ENCODE measurements around the gene SUN3. TPM values are rescaled to one million over a fixed set of nuclear protein-coding genes. Genes with fewer than 3 reads are reported as not detected.
A peak's percentile ranks its signal among the peaks of the same experiment; 100 is the strongest.

SUN3 gene
- total and polyA plus RNA-seq, 2 of the 13 experiments (the other 11 are each of a cell fraction or from before 2014, with no cell fraction given): not detected

GRCh38 chr7:47991741-47992311 is 37.1 kb downstream of the SUN3 start (continued):
- TF ChIP-seq ZNF616 (CRISPR knock-in tag; IDR thresholded peaks at IDR 0.05; ENCODE audit: low read depth) (no peak), RAD21 (CRISPR knock-in tag; IDR thresholded peaks at IDR 0.05) (peak; percentile 79), PAXIP1 (CRISPR knock-in tag; conservative IDR thresholded peaks at IDR 0.05) (peak; percentile 30; the same call in 1 of the 2 replicates), MEIS1 (CRISPR knock-in tag; IDR thresholded peaks at IDR 0.05; ENCODE audit: borderline replicate concordance) (no peak), MIER2 (CRISPR knock-in tag; IDR thresholded peaks at IDR 0.05) (no peak), ZNF317 (CRISPR knock-in tag; IDR thresholded peaks at IDR 0.05) (0 out of 2 replicates have a peak, but pooled peaks have one; percentile 26), SMYD3 (CRISPR knock-in tag; IDR thresholded peaks at IDR 0.05) (no peak), ZNF431 (CRISPR knock-in tag; IDR thresholded peaks at IDR 0.05; ENCODE audit: borderline replicate concordance, low read depth) (no peak), FOXK1 (CRISPR knock-in tag; IDR thresholded peaks at IDR 0.05; ENCODE audit: borderline replicate concordance, low read depth) (peak; percentile 39; the same call in 1 of the 2 replicates), SPEN (CRISPR knock-in tag; IDR thresholded peaks at IDR 0.05; ENCODE audit: low read depth) (no peak), ZNF607 (CRISPR knock-in tag; IDR thresholded peaks at IDR 0.05; ENCODE audit: borderline replicate concordance) (no peak), TBX2 (CRISPR knock-in tag; IDR thresholded peaks at IDR 0.05; ENCODE audit: borderline replicate concordance) (peak; percentile 64; the same call in 1 of the 2 replicates), ZNF121 (CRISPR knock-in tag; IDR thresholded peaks at IDR 0.05) (no peak), STAG1 (CRISPR knock-in tag; IDR thresholded peaks at IDR 0.05) (peak; percentile 70), XRCC5 (optimal IDR thresholded peaks at IDR 0.05; ENCODE audit: low read length) (peak; percentile 57), SAP130 (CRISPR knock-in tag; IDR thresholded peaks at IDR 0.05; ENCODE audit: low read depth) (peak; percentile 59), ZNF343 (CRISPR knock-in tag; IDR thresholded peaks at IDR 0.05) (no peak), ZNF484 (CRISPR knock-in tag; IDR thresholded peaks at IDR 0.05; ENCODE audit: borderline replicate concordance, low read depth) (no peak), ARID2 (CRISPR knock-in tag; IDR thresholded peaks at IDR 0.05; ENCODE audit: borderline replicate concordance) (no peak), ZFY (CRISPR knock-in tag; IDR thresholded peaks at IDR 0.05) (peak; percentile 38; the same call in 1 of the 2 replicates), HOXA3 (CRISPR knock-in tag; IDR thresholded peaks at IDR 0.05) (peak; percentile 63), ZNF800 (CRISPR knock-in tag; IDR thresholded peaks at IDR 0.05) (0 out of 2 replicates have a peak, but pooled peaks have one; percentile 31), MXI1 (IDR thresholded peaks at IDR 0.05; ENCODE audit: borderline replicate concordance, low read depth, low read length) (peak; percentile 33; the same call in 1 of the 3 replicates), HIVEP1 (CRISPR knock-in tag; IDR thresholded peaks at IDR 0.05) (0 out of 2 replicates have a peak, but pooled peaks have one; percentile 28), KDM2A (CRISPR knock-in tag; IDR thresholded peaks at IDR 0.05; ENCODE audit: borderline replicate concordance, low read depth) (peak; percentile 43; the same call in 1 of the 2 replicates), NFATC3 (CRISPR knock-in tag; IDR thresholded peaks at IDR 0.05) (0 out of 2 replicates have a peak, but pooled peaks have one; percentile 18), SRY (CRISPR knock-in tag; IDR thresholded peaks at IDR 0.05) (no peak)

Data from HepG2 (cell line).